GM18520 (cell line): ENCODE data around the gene DYNLRB1.

Source experiments
- ATAC-seq: cut with Tn5 transposase; IDR thresholded peaks from one replicate; pipeline ENCODE4 v1.9.1; 2021; ENCODE audit not compliant: unreplicated experiment

Gene DYNLRB1

DNA sequence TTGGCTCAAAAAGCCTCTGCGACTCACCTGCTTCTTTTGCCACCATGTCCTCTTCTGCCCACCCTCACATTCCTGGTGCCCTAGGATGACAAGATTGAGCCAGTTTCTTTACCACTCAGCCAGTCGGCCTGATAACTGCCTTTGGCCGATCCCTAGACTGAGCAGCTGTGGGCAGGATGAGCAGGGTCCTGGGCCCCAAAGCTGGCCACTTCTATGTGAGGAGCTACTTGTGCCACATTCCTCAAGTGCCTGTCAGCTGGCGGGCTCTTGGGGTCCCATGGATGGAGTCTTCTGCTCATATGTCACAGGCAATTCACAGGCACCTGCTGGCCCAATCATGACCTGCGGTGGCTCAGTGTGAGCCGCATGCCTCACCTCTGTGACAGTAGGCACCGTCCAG lies 16.5 kb downstream of the DYNLRB1 start:
- no peak for ATAC-seq

DNA sequence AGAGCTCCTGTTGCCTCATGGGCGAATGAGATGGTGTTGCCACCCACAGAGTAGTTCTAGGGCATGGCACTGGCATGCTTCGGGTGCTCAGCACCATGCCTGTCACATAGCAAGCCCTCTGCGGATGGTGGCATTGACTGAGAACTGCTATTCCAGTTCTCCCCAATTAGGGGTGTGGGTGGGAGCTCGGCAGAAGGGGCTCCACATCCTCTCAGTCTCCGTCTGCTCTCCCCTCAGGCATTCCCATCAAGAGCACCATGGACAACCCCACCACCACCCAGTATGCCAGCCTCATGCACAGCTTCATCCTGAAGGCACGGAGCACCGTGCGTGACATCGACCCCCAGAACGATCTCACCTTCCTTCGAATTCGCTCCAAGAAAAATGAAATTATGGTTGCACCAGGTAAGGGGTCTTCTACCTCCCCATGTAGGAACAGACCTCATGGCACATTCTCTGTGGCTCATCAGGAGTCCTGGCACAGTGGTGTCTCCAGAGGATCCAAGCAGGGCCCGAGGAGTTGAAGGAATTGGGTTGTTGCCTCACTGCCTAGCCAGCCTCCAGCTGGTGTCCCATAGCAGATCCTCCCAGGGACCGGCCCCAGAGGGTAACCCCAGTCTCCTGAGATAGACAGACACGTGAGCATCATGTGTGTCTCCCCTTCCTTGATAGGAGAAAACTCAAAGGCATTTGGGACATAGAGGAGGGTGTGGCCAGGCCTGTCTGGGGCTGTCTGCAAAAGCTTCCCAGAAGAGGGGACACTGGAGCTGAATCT lies 18.4 kb downstream of the DYNLRB1 start:
- no peak for ATAC-seq

DNA sequence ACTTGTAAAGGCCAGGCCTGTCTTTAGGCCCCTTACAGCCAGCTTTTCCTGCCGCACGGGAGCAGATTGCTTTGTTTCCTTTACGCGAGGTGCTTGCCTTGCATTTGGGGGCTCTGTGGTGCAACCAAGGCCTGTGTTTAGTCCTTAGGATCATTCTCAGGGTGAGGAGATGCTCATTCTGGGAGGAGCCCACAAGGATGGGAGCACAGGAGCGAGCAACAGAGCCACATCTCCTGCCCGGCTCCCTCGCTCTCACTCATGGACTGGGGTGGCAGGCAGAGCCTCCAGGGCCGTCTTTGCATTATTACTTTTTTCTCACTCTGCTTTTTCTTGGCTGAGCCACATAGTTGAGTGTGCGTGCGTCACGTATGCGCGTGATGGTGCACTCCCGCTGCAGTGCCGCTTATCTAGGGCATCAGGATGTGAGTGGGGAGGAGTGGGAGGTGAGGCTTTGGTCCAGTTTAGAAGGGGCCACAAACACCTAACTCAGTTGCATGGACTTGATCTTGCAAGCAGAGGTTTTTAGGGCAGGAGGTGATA lies 19.1 kb downstream of the DYNLRB1 start:
- ATAC-seq = no peak

DNA sequence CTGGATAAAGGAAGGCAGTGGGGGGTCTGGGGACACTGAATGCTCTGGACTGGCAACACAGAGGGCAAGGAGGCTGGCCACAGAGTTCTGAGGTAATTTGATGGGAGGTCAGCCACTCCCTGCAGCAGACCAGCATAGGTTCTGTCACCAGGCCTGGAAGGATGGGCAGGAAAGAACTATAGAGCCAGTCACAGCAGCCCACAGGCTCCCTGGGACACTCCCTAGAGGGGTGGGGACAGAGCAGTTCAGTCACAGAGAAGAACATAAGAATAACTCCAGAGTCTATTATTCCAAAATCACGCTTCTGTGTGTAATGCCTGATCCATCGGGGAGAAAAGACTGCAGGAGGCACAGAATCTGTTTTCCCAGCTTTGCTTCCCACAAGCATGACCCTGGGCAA lies 19.6 kb downstream of the DYNLRB1 start:
- no peak for ATAC-seq

DNA sequence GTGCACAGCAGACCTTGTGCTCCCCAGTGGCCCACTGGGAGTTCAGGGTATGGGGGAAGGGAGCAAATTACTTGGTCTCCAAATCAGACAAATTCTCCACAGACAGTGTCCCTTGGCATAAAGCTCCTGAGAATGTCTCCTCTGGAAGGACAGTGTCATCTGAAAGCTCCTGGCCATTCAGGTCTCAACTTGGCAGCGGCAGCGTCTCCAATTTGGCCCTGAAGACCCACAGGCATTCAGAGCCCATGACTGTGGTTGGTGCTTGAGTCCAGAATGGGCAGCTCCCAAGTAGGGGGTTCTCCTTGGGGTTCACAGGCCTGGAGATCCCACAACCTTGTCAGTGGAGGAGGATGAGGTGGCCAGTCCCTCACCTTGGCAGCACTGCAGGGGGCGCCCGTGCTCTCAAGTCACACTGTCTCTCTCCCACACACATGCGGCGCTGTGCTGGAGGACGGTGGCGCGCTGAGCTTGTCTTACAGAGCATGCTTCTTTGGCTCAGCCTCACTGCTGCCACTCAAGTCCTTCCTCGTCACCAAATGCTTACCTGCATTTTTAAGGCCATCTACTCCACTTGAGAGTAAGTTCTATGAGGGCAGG lies 20.7 kb downstream of the DYNLRB1 start:
- no peak for ATAC-seq

DNA sequence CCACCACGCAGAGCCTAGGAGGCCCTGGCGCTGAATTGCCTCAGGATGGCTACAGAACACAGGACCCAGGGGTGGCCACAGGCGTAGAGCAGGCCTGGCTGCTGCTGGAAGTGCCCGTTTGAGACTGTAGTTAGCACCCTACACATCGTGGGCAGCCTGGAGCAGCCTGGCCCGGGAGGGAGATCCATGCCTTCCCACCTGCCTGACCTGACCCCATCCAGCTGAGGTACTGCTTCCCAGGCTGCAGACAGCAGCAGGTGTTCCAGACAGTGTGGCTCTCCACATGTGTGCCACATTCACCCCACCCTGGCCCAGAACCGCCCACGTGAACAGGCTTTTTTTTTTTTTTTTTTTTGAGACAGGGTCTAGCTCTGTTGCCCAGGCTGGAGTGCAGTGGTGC lies 21.4 kb downstream of the DYNLRB1 start:
- no peak for ATAC-seq

DNA sequence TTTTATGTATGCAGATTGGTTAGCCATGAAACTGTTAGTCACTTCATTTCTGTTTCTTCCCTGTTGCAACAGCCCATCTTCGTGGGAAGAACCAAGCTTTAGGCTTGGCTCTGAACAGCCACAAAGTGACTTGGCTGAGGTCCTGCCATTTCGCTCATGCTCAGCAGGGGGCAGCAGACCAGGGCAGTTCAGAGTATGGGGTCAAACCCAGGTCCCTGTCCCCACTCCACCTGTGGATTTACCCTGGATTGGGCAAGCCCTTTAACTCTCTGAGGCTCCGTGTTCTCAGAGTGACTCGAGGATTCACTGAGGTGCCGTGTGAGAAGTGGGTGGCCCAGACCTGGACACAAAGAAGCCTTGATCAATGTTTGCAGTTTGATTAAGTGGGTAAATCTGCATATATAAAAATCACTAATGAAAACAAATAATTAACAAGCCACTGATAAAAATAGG lies 22.5 kb downstream of the DYNLRB1 start:
- no peak for ATAC-seq

DNA sequence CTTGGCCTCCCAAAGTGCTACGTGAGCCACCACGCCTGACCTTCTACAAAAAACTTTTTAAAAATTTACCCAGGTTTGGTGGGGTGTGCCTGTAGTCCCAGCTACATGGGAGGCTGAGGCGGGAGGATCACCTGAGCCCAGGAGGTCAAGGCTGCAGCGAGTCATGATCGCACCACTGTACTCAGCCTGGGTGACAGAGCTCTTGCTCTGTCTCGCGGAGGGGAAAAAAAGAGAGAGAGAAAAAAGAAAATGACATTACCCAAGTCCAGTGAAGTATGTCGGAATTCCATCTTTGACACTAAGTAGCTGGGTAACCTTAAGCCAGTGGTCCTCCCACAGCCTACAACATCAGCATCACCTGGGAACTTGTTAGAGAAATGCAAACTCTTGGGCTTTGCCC lies 23.5 kb downstream of the DYNLRB1 start:
- ATAC-seq = no peak

DNA sequence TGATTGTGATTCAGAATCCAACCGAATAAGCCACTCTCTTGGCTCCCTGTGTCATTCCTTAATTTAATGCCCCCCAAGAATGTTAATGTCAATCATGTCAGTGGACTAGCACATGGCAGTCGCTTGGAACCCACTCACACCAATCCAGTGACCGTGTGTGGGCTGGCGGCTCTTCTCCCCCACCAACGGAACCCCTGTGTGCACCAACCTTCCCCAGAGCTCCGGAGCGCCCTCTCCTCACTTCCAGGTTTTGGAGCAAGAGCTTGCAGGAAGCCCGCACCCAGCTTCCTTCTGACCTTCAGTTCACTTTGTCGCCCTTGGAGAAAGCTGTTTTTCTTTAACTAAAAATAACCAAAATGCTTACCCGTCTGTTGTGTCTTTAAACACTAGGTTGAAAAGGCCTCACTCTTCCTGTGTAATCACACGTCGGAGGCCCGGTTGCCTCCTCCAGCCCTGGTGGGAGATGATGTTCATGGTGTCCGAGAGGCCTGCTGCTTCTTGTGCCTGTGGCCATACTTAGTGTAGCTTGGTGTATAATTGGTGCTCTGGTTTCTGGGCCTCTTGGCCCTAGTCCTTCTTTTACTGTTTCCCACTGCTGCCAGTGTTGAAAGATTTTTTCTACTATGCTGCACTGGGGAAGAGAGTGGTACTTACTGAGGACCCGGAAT lies 24.5 kb downstream of the DYNLRB1 start:
- no peak for ATAC-seq

DNA sequence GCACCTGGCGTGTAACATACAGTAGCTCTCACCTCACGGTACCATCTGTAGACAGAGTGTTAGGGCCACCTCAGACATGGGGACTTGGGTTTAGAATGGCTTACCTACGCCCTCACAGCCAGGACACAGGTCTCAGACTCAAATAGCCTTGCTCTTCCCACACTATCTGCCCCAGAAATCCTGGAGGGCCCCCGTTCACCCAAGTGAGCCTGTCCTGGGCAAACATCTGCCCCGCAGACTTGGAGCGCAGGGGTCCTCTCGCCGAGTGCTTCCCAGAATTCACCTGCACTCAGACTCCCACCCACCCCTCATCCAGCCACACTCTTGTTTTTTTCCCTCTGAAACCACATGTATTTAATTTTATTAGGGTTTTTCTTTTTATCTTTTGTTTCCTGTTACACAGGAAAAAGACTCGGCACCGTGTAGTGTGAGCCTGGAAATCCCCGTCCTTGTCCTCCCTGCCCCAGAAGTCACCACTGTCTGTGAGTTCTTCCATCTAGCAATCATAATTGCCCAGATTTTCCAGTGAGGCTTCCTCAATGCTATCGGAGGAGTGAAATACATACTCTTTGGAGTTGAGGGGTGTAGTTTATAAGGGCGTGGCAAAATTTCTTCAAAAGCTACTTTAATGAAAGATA lies 25.2 kb downstream of the DYNLRB1 start:
- ATAC-seq = no peak

DNA sequence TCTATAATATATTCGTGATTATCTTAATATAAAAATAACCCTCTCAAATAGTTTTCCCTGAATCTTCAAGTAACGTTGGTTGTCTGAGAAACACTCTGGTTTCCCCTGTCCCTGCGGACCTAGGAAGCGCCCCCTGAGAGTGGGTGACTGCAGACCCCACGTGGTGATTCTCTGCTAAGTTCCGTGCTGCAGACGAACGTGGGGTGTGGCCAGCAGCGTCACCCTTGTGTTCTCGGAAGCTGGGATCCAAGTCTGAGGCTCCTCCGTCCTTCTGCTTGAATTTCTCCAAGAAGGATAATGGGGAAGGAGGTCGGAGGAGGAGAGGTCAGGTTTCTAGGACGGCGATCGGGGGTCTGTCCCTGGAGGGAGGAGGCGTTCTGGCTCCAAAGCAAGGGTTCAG lies 25.7 kb downstream of the DYNLRB1 start:
- no peak for ATAC-seq

DNA sequence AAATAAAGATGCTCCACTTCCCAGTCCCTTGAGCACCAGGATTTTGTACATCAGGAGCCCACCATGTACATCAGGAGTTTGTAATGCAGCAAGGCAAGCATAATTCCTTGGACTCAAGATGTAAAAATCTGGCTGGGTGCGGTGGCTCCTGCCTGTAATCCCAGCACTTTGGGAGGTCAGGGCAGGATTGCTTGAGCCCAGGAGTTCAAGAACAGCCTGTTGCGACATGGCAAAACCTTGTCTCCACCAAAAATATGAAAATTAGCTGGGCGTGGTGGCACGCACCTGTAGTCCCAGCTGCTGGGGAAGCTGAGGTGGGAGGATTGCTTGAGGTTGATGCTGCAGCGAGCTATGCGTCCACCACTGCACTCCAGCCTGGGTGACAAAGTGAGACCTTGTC lies 26.2 kb downstream of the DYNLRB1 start:
- no peak for ATAC-seq

DNA sequence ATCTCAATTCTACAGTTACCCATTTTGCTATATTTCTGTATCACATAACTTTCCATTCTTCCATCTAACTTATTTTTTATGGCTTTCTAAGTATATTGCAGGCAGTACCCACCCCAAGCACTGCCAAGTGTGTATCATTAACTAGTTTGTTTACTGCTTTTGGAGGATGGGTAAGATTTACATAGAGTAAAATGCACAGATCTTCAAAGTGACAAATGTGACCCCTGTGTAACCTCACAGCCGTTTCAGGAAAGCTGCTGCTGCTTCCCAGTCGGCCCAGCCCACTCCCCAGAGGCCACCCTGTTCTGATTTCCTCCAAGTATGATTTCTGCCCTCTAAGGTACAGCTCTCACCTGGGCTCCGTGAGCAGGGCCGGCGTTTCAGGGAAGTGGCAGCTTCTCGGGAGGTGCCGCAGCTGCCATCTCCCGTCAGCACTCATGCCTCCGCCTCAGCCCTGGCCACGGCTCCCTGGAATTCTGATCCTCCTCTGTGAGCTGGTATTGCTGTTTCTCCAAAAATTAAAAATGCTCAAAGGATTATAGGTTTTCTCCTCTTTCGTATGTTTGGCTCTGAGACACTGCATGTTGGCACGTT lies 27.3 kb downstream of the DYNLRB1 start:
- no peak for ATAC-seq

DNA sequence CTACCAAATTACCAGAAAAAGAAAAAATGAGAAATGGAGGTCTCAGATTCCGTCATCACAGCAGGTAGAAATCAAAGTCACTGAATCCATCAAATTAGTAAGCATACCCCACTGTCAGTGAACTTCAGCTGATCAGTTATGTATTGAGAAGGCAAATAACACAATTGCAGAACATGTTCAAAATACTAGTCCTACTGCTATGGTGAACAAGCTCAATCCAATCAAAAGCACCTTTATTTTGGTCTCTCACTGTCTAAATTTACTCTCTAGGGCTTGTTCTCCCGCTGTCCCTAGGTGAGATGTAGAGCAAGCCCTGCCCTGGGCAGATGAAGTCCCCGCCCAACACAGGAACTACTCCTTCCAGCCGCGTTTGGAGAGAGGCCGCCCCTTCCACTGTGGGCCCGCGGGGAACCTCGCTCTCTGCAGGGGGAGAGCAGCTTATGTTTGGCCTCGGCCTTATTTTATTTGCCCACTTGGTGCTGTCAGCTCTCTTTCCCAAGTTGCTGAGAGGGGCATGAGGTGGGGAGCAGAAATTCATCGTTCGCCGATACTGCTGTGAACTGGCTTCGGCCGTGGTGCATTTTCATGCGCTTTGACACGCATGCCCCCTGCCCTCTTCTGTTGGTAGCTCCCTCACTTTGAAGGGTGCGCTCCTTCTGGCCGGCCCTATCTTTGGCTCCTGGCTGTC lies 28.0 kb downstream of the DYNLRB1 start:
- ATAC-seq = no peak

DNA sequence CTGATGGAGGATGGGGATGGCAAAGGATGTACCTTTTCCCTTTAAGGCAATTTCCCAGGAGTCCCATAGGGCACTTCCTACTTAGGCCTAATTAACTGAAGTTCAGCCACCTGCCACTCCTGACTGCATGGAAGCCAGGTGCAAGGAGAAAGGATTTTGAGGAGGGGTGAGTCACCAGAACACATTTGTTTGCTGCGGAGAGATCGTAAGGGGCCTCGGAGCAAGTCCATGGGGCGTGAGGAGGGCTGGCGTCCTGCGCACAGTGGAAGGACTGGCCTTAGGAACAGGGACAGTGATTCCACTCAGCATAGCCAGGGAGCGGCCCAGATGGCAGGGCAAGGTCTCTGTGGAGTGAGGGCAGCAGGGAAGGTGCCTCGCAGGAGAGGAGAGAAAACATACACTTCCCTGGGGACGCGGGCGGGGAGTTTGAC lies 30.5 kb downstream of the DYNLRB1 start:
- no peak for ATAC-seq

DNA sequence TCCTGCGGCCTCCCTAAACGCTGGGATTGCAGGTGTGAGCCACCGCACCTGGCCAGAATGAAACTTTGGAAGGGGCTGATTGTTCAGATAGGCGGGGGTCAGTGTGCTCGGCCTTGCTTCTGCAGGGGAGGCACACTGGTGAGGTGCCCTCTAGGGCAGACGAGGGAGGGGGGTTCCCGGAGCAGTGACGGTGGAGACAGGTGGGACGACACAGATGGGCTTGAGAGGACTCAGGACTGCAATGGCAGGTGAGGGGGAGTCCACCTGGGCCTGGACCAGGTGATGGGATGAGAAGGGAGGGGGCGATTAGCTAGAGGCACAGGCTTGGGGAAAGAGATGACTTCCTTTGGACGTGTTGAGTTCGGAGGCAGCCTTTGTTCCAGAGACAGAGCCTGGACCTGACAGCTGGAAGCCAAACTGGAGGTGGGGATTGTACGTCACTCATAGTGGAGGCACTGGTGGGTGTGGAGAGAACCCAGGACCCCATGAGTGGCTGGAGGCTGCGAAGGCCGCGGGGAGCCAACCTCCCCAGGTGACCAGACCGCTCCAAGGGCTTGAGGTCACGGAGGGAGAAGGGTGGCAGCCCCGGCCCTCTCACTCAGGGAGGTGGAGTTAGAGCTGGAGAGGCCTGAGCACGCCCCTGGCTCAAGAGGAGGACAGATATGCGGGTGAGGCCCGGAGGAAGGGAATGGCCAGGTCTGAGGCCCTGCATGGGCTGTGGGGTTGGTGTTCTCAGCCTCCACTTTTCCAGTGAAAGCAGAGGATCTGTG lies 31.8 kb downstream of the DYNLRB1 start:
- ATAC-seq = no peak

DNA sequence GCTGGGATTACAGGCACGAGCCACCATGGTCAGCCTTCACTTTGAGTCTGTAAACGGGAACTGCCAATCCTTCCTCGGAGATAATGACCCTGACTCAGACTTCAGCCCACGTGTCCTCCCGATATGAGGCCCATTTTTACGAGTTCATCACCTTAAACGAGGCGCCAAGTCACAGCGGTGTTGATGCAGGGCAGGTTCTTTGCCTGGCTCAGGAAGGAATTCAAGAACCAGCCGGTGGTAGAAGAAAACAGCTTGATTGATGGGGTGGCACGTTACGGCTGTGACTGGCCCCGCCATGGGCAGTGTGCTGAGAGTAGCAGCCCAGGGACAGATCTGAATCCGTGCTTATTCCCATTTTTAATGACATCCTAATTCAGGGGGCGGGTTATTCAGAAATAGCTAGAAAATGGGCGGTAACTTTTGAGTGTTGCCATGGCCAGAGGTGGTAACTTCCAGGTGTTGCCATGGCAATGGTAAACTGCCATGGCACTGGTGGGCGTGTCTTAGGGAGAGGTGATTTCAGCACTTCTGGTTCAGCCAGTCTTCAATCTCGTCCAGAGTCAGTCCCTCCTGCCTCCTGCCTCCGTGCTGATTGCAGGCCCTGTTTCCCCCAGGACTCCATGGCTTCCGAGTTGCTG lies 33.2 kb downstream of the DYNLRB1 start:
- ATAC-seq = no peak

DNA sequence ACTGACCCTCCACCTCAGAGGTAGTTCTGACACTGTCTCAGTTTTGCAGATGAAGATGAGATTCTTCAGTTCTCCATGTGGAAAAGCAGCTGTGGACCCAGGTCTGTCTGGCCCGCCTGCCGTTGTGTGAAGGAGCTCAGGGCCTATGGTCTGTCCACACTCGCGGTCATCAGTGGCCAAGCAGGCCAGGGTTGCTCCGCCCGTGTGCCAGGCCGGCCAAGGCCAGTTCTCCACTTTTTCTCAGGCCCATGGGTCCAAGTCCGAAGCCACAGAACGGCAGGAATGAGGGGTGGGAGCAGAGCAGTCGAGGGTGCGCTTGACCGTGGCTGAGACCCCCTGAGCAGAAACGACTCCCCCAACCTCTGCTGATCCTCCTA lies 33.7 kb downstream of the DYNLRB1 start:
- ATAC-seq = no peak

DNA sequence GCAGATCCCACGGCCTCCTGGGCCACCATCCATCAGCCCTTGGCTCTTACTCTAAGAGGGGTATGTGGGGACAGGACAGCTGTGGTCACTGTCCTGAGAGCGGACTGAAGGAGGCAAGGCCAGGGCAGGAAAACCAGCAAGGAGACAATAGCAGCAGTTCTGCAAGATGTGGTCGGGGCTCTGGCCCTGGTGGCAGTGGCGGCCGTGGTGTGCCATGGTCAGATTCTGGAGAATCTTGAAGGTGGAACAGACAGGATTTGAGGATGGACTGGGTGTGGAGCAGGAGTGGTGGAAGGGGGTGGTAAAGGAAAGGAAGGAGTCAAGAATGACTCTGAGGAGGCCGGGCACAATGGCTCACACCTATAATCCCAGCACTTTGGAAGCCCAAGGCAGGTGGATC lies 36.3 kb downstream of the DYNLRB1 start:
- ATAC-seq = no peak
